Measurements from ENCODE around the gene SLC35B2.

GRCh38 chr6:44277763-44278162 lies 20.4 kb upstream of the SLC35B2 start:
- TF ChIP-seq CTCF (IDR thresholded peaks at IDR 0.05) (no peak), POLR2A (IDR thresholded peaks at IDR 0.05) (no peak)
